HCT116 (cell line): ENCODE measurements around the gene RASSF3. TPM values are rescaled to one million over a fixed set of nuclear protein-coding genes. Genes with fewer than 3 reads are reported as not detected.

ENCODE experiments used
- ATAC-seq: fragments of 200-7000 bp; cut with Tn5 transposase; 2 replicates; pipeline ENCODE4 v1.9.1; 2020; ENCODE audit warnings: mild to moderate bottlenecking, moderate library complexity
- BruUV-seq: library from RNA; stranded (reverse); fragments of 400-500 nt; replicated peaks from 2 replicates; lab custom pipeline; 2021; lab: Mats Ljungman, UMichigan
- CTCF ChIA-PET: fragments of 300-600 bp; sonication (Branson Sonifier 250); formaldehyde crosslinking; loops from one replicate; lab custom pipeline; 2021; ENCODE audit warnings: antibody characterized with exemption; lab: Charles Lee
- POLR2A ChIA-PET: fragments of 300-600, 350-600 bp; sonication (Branson Sonifier 250); formaldehyde crosslinking; loops from one replicate; lab custom pipeline; 2021; ENCODE audit warnings: antibody characterized with exemption; lab: Charles Lee
- RAD21 ChIA-PET, 2 experiments: fragments of 300-600 bp; sonication (Branson Sonifier 250); formaldehyde crosslinking; loops; one replicate each; lab custom pipeline; 2023; ENCODE audit warnings: low total read pairs in 2 of 2; ENCODE audit not compliant: uncharacterized antibody in 2 of 2, unreplicated experiment in 2 of 2, low non-redundant PET in 1 of 2; lab: Charles Lee
- DNase-seq: peaks from one replicate; pipeline ENCODE4 v3.0.0-alpha.2; 2010; ENCODE audit warnings: low read depth, low spot score
- H2AFZ ChIP-seq: fragments of 200-600 bp; shearing (Covaris generic), sonication (generic); 2 replicates; pipeline ENCODE4 v1.6.1; 2017; ENCODE audit warnings: low read depth, mixed run types, mixed read lengths, antibody characterized with exemption, low read length; ENCODE audit not compliant: poor library complexity, severe bottlenecking
- H3K27ac ChIP-seq: 2 replicates; pipeline ENCODE4 v1.5.1; 2012; ENCODE audit warnings: low read depth, low read length
- H3K27me3 ChIP-seq: fragments of 200-600 bp; sonication (generic); 2 replicates; pipeline ENCODE4 v1.6.1; 2016; ENCODE audit warnings: mixed run types, low read length, mixed read lengths; ENCODE audit not compliant: insufficient read depth
- H3K36me3 ChIP-seq, 2 experiments: fragments of 200-500 bp in 1 of 2; fragments of 200-600 bp in 1 of 2; sonication (Bioruptor generic) in 1 of 2; sonication (generic) in 1 of 2; 2 replicates each; pipeline versions ENCODE4 v1.5.1 to v1.6.1; 2014 to 2016; ENCODE audit warnings: low read length in 2 of 2, inconsistent platforms in 1 of 2, mixed read lengths in 1 of 2, mixed run types in 1 of 2; ENCODE audit not compliant: insufficient read depth in 2 of 2, control insufficient read depth in 1 of 2
- H3K4me1 ChIP-seq, 2 experiments: fragments of 200-600 bp in 1 of 2; sonication (generic) in 1 of 2; 2 replicates each; pipeline versions ENCODE4 v1.5.1 to v1.6.1; 2012 to 2017; ENCODE audit warnings: low read length in 2 of 2, inconsistent platforms in 1 of 2, mild to moderate bottlenecking in 1 of 2, mixed read lengths in 1 of 2, mixed run types in 1 of 2, moderate library complexity in 1 of 2; ENCODE audit not compliant: insufficient read depth in 2 of 2, control insufficient read depth in 1 of 2
- H3K4me2 ChIP-seq: fragments of 200-600 bp; sonication (generic); 2 replicates; pipeline ENCODE4 v1.6.1; 2017; ENCODE audit warnings: mixed run types, low read length, mixed read lengths
- H3K4me3 ChIP-seq, 2 experiments: fragments of 200-600 bp in 1 of 2; sonication (generic) in 1 of 2; replicated peaks in 1 of 2; 2 replicates each; pipeline ENCODE4 v1.5.1; 2011 to 2016; ENCODE audit warnings: low read length in 2 of 2, control low read depth in 1 of 2, low read depth in 1 of 2, mild to moderate bottlenecking in 1 of 2, mixed read lengths in 1 of 2, mixed run types in 1 of 2
- H3K79me2 ChIP-seq: fragments of 200-600 bp; sonication (generic); 2 replicates; pipeline ENCODE4 v1.6.1; 2017; ENCODE audit warnings: mild to moderate bottlenecking, mixed run types, low read length, moderate library complexity, mixed read lengths; ENCODE audit not compliant: insufficient read depth
- H3K9ac ChIP-seq: fragments of 200-600 bp; sonication (generic); 2 replicates; pipeline ENCODE4 v1.6.1; 2016; ENCODE audit warnings: low read length, mixed read lengths
- H3K9me2 ChIP-seq: fragments of 200-600 bp; sonication (generic), shearing (Covaris generic); 2 replicates; pipeline ENCODE4 v1.6.1; 2017; ENCODE audit warnings: mixed run types, mild to moderate bottlenecking, moderate library complexity; ENCODE audit not compliant: insufficient read depth
- H3K9me3 ChIP-seq, 2 experiments: fragments of 200-500 bp in 1 of 2; fragments of 200-600 bp in 1 of 2; sonication (Bioruptor generic) in 1 of 2; sonication (generic) in 1 of 2; 2 replicates each; pipeline ENCODE4 v1.6.1; 2014 to 2017; ENCODE audit warnings: low read length in 2 of 2, mixed read lengths in 2 of 2, inconsistent platforms in 1 of 2, low read depth in 1 of 2, mild to moderate bottlenecking in 1 of 2, mixed run types in 1 of 2, moderate library complexity in 1 of 2; ENCODE audit not compliant: control insufficient read depth in 1 of 2, insufficient read depth in 1 of 2
- H4K20me1 ChIP-seq: fragments of 200-600 bp; sonication (generic), shearing (Covaris generic); 2 replicates; pipeline ENCODE4 v1.6.1; 2017; ENCODE audit warnings: mixed run types, mild to moderate bottlenecking, moderate library complexity; ENCODE audit not compliant: insufficient read depth
- CEBPB ChIP-seq: IDR thresholded peaks from 2 replicates; pipeline ENCODE4 v1.6.1; 2012; ENCODE audit warnings: low read depth
- EGR1 ChIP-seq: IDR thresholded peaks from 2 replicates; pipeline ENCODE4 v1.6.1; 2012; ENCODE audit warnings: low read depth
- ZFX ChIP-seq: fragments of 450-650 bp; IDR thresholded peaks from 2 replicates; pipeline ENCODE4 v1.6.1; 2017
- ZNF274 ChIP-seq: fragments of 200-500 bp; sonication (Bioruptor generic); IDR thresholded peaks from 2 replicates; pipeline ENCODE4 v1.6.1; 2014; ENCODE audit warnings: mild to moderate bottlenecking, low read depth, low read length, inconsistent platforms
- intact Hi-C: fragments of 100-400 bp; cut with micrococcal nuclease; formaldehyde crosslinking; loops from 2 replicates; pipeline ENCODE4 v1.10.0; 2022
- total RNA-seq: library from RNA; stranded (reverse); gene quantifications from one replicate; pipeline ENCODE4 v1.2.1, GENCODE V29; 2021; ENCODE audit not compliant: unreplicated experiment

RASSF3 gene
- total RNA-seq, 1 experiment from 2014 or later = 67.1 TPM

GRCh38 chr12:64724201-64724745 is 114.0 kb downstream of the RASSF3 start:
- Histone ChIP-seq H3K4me2 (no peak overlapping the region), H3K36me3 (peaks cover 0 to 6% of the 10 kb centered on the region in 2 experiments; a peak in 2 of 4 replicates), H3K9ac (no peak overlapping the region), H3K27ac (no peak overlapping the region), H2AFZ (no peak overlapping the region), H3K27me3 (no peaks in the 10 kb centered on the region), H3K4me3 (no peak overlapping the region), H4K20me1 (no peaks in the 10 kb centered on the region), H3K9me3 (no peaks in the 10 kb centered on the region), H3K4me1 (no peaks in the 10 kb centered on the region), H3K9me2 (no peaks in the 10 kb centered on the region), H3K79me2 (no peaks in the 10 kb centered on the region)
- CTCF ChIA-PET = no interaction called here
- DNase-seq (no peak), ATAC-seq (no peak)
- RAD21 ChIA-PET = no interaction called here
- BruUV-seq = no TSS peak
- TF ChIP-seq ZNF274 (no peak), ZFX (no peak), EGR1 (no peak)
- POLR2A ChIA-PET = no interaction called here
- intact Hi-C loops = no loop called here

DNA sequence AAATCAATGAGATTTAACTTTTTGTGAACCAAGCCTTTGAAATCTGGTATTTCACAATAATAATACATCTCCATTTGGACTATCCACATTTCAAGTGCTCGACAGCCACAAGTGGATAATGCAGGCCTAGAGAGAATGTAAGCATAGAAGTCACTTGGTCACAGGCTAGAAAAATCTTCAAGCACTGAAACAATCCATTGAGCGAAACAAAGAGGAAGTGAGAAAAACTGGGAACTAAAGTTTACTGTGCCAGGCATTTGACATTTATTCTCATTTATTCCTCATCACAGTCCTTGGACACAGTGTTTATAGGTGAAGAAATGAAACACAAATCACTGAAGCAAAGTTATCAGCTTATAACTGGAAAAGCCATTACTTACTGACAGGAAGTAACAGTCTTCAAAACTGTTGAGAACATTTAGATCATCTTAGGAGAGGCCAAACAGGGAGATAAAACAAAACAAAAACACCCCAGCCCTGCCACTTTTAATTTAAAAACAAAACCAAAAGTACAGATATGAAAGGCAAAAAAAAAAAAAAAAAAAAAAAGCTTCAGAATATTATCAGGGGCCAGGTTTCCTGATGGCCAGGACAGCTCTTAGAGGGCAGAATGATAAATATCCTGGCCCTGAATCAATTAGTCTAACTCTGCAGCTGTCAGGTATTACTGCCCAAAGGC is 119.8 kb downstream of the RASSF3 start:
- no peak for DNase-seq
- Histone ChIP-seq H3K27ac (no peak overlapping the region), H4K20me1 (no peaks in the 10 kb centered on the region), H3K9me3 (no peaks in the 10 kb centered on the region), H3K9ac (no peak overlapping the region), H3K4me1 (peaks cover 11 to 12% of the 10 kb centered on the region in 2 experiments), H3K4me2 (no peak overlapping the region), H3K27me3 (no peaks in the 10 kb centered on the region)
- RAD21 ChIA-PET = no interaction called here
- CTCF ChIA-PET = interaction anchor here (0.8 kb wide), 1 partner anchor 32 kb away, joined by 3 read pairs; no protein-coding TSS in a partner anchor
- BruUV-seq = no TSS peak
- intact Hi-C loops = no loop called here
- TF ChIP-seq CEBPB = no peak
- TF ChIP-seq, all 23 proteins: peak for 0
- no peak overlapping the region for H2AFZ ChIP-seq
- H3K4me3 ChIP-seq = no peak overlapping the region
- H3K9me2 ChIP-seq = no peaks in the 10 kb centered on the region
- ATAC-seq = no peak
- no peaks in the 10 kb centered on the region for H3K79me2 ChIP-seq
- no peaks in the 10 kb centered on the region; a peak in 1 of 4 replicates for H3K36me3 ChIP-seq
- POLR2A ChIA-PET = no interaction called here
